ENCODE measurements around the gene MCRS1. TPM values are rescaled to one million over a fixed set of nuclear protein-coding genes. Genes with fewer than 3 reads are reported as not detected.

MCRS1 gene
- polyA plus RNA-seq, 3 donors from 2014 or later = 76.3 to 101 (median 88.2) TPM

- Mint-ChIP-seq H3K27ac (no peak overlapping the region), H3K4me1 (peaks cover 0 to 3% of the 10 kb centered on the region in 2 donors), H3K36me3 (peaks cover 4 to 29% (median 16%) of the 10 kb centered on the region in 3 donors), H3K4me3 (no peak overlapping the region), H3K27me3 (ENCODE audit: low read depth in 3 of 3) (peaks cover 0 to 1% (median 0%) of the 10 kb centered on the region in 3 donors), H3K9me3 (no peaks in the 10 kb centered on the region)
- DNase-seq = no peak
These were observed 10.6 kb downstream of the MCRS1 start for GRCh38 chr12:49557187-49557916.

DNA sequence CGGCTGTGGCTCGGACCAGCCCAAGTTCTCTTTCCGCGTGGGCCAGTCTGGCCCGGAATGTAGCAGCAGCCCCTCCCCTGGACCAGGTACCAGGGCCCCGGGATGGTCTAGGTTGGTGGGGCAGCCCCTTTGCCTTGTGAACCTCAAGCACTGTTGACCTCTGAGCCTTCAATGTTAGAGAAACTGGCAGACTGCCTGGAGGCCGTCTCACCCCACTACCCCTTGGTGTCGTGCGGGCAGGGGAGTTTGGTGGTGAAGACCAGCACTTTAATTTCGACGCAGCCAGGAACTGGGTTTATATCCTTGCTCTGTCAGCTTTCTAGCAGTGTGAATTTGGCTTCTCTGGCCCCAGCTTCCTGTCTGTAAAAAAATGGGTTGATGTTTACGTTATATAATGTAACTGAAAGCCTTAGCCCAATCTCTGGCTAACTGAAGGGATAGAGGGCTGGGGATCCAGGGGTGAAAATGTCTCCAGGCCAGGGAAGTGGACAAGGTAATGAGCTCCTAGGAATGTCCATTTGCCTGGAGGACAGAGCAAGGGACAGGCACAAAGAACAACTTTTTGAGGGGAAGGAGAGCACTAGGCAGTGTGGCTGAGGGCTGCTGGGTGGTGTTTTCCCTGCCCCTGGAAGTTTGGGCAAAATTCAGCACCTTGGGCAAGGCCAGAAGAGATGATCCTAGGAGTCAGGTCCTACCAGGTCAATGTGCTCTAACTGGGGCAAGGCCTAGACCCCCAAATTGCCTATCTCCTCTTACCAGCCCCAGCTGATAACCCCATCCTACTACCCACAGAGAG, 11.4 kb downstream of the MCRS1 start:
- H3K27ac Mint-ChIP-seq = peak overlapping the region in 3 of 6 donors; percentile 40 to 62 (median 50)
- H3K36me3 Mint-ChIP-seq = peaks cover 0 to 22% (median 11%) of the 10 kb centered on the region in 3 donors
- H3K4me1 Mint-ChIP-seq = no peaks in the 10 kb centered on the region

DNA sequence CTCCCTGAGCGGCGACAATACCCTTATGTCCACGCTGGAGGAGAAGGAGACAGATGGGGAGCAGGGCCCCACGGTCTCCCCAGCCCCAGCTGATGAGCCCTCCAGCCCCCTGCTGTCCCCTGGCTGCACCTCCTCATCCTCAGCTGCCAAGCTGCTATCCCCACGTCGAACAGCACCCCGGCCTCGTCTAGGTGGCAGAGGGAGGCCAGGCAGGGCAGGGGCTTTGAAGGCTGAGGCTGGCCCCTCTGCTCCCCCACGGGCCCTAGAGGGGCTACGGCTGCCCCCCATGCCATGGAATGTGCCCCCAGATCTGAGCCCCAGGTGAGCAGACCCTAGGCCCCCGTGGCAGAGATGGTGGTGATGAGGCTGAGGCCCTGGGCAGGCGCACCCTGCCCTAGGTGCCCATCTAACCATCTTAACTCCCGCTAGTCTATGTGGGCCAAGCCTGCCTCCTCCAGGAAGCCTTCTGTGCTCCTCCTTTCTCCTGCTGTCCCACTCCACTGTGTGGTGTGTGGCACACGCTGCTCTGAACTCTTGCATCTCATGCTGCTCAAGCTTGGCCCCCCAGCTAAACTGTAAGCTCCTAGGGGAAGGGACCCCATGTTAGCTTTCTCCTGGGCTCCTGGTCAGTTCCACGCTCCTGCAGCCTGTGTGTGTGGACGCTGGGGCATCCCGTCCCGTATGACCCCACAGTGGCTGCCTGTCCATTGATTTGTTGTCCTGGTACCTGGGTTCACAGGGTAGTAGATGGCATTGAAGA, 12.1 kb downstream of the MCRS1 start:
- Mint-ChIP-seq H3K27ac (peak overlapping the region in 2 of 6 donors; percentile 35 to 51), H3K4me3 (no peak overlapping the region), H3K27me3 (ENCODE audit: low read depth in 3 of 3) (peaks cover 0 to 5% (median 0%) of the 10 kb centered on the region in 3 donors), H3K9me3 (no peaks in the 10 kb centered on the region), H3K4me1 (no peaks in the 10 kb centered on the region), H3K36me3 (peaks cover 0 to 19% (median 9%) of the 10 kb centered on the region in 3 donors)
- no peak for DNase-seq

More for the DNA sequence above, 11.4 kb downstream of the MCRS1 start:
- no peak for DNase-seq
- peaks cover 0 to 2% (median 0%) of the 10 kb centered on the region in 3 donors for H3K27me3 Mint-ChIP-seq (ENCODE audit: low read depth in 3 of 3)
- H3K9me3 Mint-ChIP-seq = no peaks in the 10 kb centered on the region
- H3K4me3 Mint-ChIP-seq = no peak overlapping the region

- DNase-seq = no peak
- Mint-ChIP-seq H3K4me1 (peaks cover 0 to 1% of the 10 kb centered on the region in 2 donors), H3K9me3 (no peaks in the 10 kb centered on the region), H3K27ac (no peak overlapping the region), H3K4me3 (no peak overlapping the region), H3K27me3 (ENCODE audit: low read depth in 3 of 3) (peaks cover 0 to 8% (median 0%) of the 10 kb centered on the region in 3 donors), H3K36me3 (peaks cover 0 to 15% (median 7%) of the 10 kb centered on the region in 3 donors)
These were observed 13.7 kb downstream of the MCRS1 start for GRCh38 chr12:49554266-49554665.

DNA sequence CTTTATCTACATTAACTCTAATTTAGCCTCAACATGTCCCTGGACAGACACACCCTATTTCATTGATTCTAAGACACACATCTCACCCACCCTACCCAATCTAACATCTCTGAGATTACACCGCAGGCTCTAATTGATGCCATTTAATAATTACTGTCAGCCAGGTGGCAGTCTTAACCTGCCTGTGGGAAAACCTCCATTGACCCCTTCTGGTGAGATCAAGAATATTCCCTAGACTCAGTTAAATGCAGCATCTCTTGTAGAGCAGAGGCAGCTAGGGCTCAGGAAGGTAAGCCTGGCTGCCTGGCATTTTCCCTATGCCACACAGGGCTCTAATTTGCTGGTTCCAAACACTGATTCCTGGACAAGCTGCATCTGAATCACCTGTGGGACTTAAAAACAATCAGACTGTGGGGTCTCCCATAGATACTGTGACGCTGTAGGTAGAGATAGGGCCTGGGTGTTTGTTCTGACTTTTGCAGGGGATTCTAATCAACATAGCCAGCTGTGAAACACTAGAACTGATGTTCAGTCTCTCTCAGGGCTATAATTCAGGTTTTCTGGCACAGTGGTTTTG, 14.3 kb downstream of the MCRS1 start:
- peaks cover 0 to 9% (median 5%) of the 10 kb centered on the region in 3 donors for H3K36me3 Mint-ChIP-seq
- H3K27ac Mint-ChIP-seq = no peak overlapping the region
- peak in 1 of 3 donors; percentile 21 for DNase-seq
- peaks cover 0 to 3% of the 10 kb centered on the region in 2 donors for H3K4me1 Mint-ChIP-seq
- H3K9me3 Mint-ChIP-seq = no peaks in the 10 kb centered on the region
- peaks cover 0 to 8% (median 0%) of the 10 kb centered on the region in 3 donors for H3K27me3 Mint-ChIP-seq (ENCODE audit: low read depth in 3 of 3)
- H3K4me3 Mint-ChIP-seq = no peak overlapping the region

DNA sequence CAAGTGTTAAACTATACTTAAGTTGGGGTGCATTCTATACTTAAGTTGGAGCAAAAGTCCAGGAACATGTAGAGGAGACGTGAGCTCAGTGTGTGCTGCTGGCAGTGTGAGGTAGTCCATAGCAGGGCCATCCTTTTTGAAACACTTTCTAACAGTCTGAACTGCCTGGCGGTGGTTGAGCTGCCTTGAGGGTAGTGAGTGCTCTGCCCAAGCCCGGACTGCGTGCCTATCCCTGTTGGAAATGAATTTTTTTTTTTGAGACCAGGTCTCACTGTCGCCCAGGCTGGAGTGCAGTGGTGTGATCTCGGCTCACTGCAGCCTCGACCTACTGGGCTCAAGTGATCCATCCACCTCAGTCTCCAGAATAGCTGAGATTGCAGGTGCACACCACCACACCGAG, 15.0 kb downstream of the MCRS1 start:
- no peak overlapping the region for H3K27ac Mint-ChIP-seq
- H3K36me3 Mint-ChIP-seq = peaks cover 0 to 4% (median 4%) of the 10 kb centered on the region in 3 donors
- no peaks in the 10 kb centered on the region for H3K9me3 Mint-ChIP-seq
- no peak for DNase-seq
- H3K4me3 Mint-ChIP-seq = no peak overlapping the region
- H3K4me1 Mint-ChIP-seq = peaks cover 6% of the 10 kb centered on the region in 2 donors
- H3K27me3 Mint-ChIP-seq (ENCODE audit: low read depth in 3 of 3) = peaks cover 0 to 8% (median 4%) of the 10 kb centered on the region in 3 donors

- Mint-ChIP-seq H3K4me3 (no peak overlapping the region), H3K4me1 (peaks cover 6% of the 10 kb centered on the region in 2 donors), H3K36me3 (peaks cover under 1 to 4% (median 4%) of the 10 kb centered on the region in 3 donors), H3K27me3 (ENCODE audit: low read depth in 3 of 3) (peaks cover 0 to 9% (median 7%) of the 10 kb centered on the region in 3 donors), H3K9me3 (no peaks in the 10 kb centered on the region), H3K27ac (peak overlapping the region in 1 of 6 donors; percentile 3)
- DNase-seq = no peak
These were observed 15.5 kb downstream of the MCRS1 start for GRCh38 chr12:49552425-49552824.

GRCh38 chr12:49552014-49552413, 15.9 kb downstream of the MCRS1 start:
- DNase-seq = no peak
- no peak overlapping the region for H3K4me3 Mint-ChIP-seq
- H3K27ac Mint-ChIP-seq = no peak overlapping the region
- H3K27me3 Mint-ChIP-seq (ENCODE audit: low read depth in 3 of 3) = peaks cover 2 to 12% (median 7%) of the 10 kb centered on the region in 3 donors
- peaks cover 4% of the 10 kb centered on the region in 3 donors for H3K36me3 Mint-ChIP-seq
- H3K4me1 Mint-ChIP-seq = peaks cover 6% of the 10 kb centered on the region in 2 donors
- H3K9me3 Mint-ChIP-seq = no peaks in the 10 kb centered on the region

GRCh38 chr12:49550693-49551252, 17.2 kb downstream of the MCRS1 start:
- Mint-ChIP-seq H3K27ac (no peak overlapping the region), H3K4me1 (peaks cover 6% of the 10 kb centered on the region in 2 donors), H3K4me3 (peak overlapping the region in 1 of 5 donors; percentile 67), H3K36me3 (peaks cover 0 to 5% (median under 1%) of the 10 kb centered on the region in 3 donors), H3K27me3 (ENCODE audit: low read depth in 3 of 3) (peaks cover 4 to 12% (median 7%) of the 10 kb centered on the region in 3 donors), H3K9me3 (no peaks in the 10 kb centered on the region)
- no peak for DNase-seq

- no peak for DNase-seq
- peak overlapping the region in 1 of 6 donors; percentile 81 for H3K27ac Mint-ChIP-seq
- peak overlapping the region in 3 of 5 donors; percentile 33 to 84 (median 67) for H3K4me3 Mint-ChIP-seq
These were observed 17.9 kb downstream of the MCRS1 start for GRCh38 chr12:49549735-49550692.

GRCh38 chr12:49548822-49549648, 18.9 kb downstream of the MCRS1 start:
- peaks cover 0 to 5% (median 0%) of the 10 kb centered on the region in 3 donors for H3K36me3 Mint-ChIP-seq
- H3K4me3 Mint-ChIP-seq = peak overlapping the region; percentile 63 to 84 (median 76)
- H3K27me3 Mint-ChIP-seq (ENCODE audit: low read depth in 3 of 3) = peaks cover 4 to 14% (median 7%) of the 10 kb centered on the region in 3 donors
- H3K4me1 Mint-ChIP-seq = peaks cover 6% of the 10 kb centered on the region in 2 donors
- DNase-seq = peak; percentile 23 to 34 (median 26)
- H3K9me3 Mint-ChIP-seq = peaks cover 0 to 2% (median 0%) of the 10 kb centered on the region in 6 donors
- H3K27ac Mint-ChIP-seq = peak overlapping the region in 1 of 6 donors; percentile 61

More at GRCh38 chr12:49549735-49550692, 17.9 kb downstream of the MCRS1 start:
- Mint-ChIP-seq H3K4me1 (peaks cover 6% of the 10 kb centered on the region in 2 donors), H3K9me3 (no peaks in the 10 kb centered on the region), H3K36me3 (peaks cover 0 to 5% (median 0%) of the 10 kb centered on the region in 3 donors), H3K27me3 (ENCODE audit: low read depth in 3 of 3) (peaks cover 4 to 12% (median 7%) of the 10 kb centered on the region in 3 donors)

Measured in immature natural killer cell (primary cell).